ENCODE data around the gene PLCL2.

DNA sequence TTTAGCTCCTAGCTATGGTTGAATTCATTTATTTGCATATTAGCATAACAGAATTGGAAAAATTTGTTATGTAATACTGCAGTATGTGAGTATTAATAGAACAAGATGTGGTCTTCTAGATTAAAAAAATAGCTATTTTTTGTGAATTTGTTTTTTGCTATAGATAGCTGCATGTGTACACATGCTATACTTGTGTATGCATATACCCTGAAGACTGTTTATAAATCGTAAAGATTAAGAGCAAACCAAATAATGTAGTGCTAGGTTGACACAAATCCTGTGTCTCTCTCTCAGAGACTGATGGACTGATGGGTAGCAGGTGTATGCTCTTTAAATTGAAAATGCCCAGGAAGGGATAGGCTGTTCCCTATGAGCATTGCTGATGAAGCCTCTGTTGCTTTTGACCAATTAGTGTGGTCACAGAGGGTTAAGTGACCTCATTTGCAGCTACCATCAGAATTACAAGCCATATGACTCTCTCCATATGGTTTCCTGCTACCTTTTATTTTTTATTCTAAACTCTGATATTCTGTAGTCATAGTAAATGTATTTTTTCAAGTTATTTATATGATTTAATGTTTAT lies 9.0 kb downstream of the PLCL2 start:
- TF ChIP-seq, protein P1, sequence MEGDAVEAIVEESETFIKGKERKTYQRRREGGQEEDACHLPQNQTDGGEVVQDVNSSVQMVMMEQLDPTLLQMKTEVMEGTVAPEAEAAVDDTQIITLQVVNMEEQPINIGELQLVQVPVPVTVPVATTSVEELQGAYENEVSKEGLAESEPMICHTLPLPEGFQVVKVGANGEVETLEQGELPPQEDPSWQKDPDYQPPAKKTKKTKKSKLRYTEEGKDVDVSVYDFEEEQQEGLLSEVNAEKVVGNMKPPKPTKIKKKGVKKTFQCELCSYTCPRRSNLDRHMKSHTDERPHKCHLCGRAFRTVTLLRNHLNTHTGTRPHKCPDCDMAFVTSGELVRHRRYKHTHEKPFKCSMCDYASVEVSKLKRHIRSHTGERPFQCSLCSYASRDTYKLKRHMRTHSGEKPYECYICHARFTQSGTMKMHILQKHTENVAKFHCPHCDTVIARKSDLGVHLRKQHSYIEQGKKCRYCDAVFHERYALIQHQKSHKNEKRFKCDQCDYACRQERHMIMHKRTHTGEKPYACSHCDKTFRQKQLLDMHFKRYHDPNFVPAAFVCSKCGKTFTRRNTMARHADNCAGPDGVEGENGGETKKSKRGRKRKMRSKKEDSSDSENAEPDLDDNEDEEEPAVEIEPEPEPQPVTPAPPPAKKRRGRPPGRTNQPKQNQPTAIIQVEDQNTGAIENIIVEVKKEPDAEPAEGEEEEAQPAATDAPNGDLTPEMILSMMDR (conservative IDR thresholded peaks at IDR 0.05; ENCODE audit: low read depth, low read length) = no peak
- TF ChIP-seq EZH2 (IDR thresholded peaks at IDR 0.05; ENCODE audit: borderline replicate concordance, low read depth, low read length, poor library complexity, severe bottlenecking) = no peak
